GM23248 (cell line): Measurements from ENCODE around the gene TRIM13. TPM values are rescaled to one million over a fixed set of nuclear protein-coding genes. Genes with fewer than 3 reads are reported as not detected.

ENCODE experiments used
- DNase-seq: peaks from one replicate; pipeline ENCODE4 v3.0.0-alpha.2; 2015
- H2AFZ ChIP-seq: fragments of 200-600 bp; sonication (generic); 2 replicates; pipeline ENCODE4 v1.6.1; 2016; ENCODE audit warnings: antibody characterized with exemption
- H3F3A ChIP-seq: fragments of 200-600 bp; sonication (generic); 2 replicates; pipeline ENCODE4 v1.6.1; 2016; ENCODE audit warnings: mild to moderate bottlenecking, antibody characterized with exemption, mixed run types; ENCODE audit not compliant: insufficient read depth
- H3K27ac ChIP-seq: fragments of 200-600 bp; sonication (generic); 2 replicates; pipeline ENCODE4 v1.5.1; 2016; ENCODE audit warnings: mild to moderate bottlenecking
- H3K27me3 ChIP-seq: fragments of 200-600 bp; sonication (generic); replicated peaks from 2 replicates; pipeline ENCODE4 v1.6.1; 2016; ENCODE audit warnings: mild to moderate bottlenecking; ENCODE audit not compliant: insufficient read depth
- H3K36me3 ChIP-seq: fragments of 200-600 bp; sonication (generic); 2 replicates; pipeline ENCODE4 v1.6.1; 2016; ENCODE audit warnings: low read depth, mild to moderate bottlenecking
- H3K4me1 ChIP-seq: fragments of 200-600 bp; sonication (generic); 2 replicates; pipeline ENCODE4 v1.6.1; 2016; ENCODE audit warnings: mild to moderate bottlenecking; ENCODE audit not compliant: insufficient read depth
- H3K4me2 ChIP-seq: fragments of 200-600 bp; sonication (generic); one replicate; pipeline ENCODE4 v1.6.1; 2016; ENCODE audit warnings: mild to moderate bottlenecking; ENCODE audit not compliant: unreplicated experiment
- H3K4me3 ChIP-seq: fragments of 200-600 bp; sonication (generic); 2 replicates; pipeline ENCODE4 v1.5.1; 2016; ENCODE audit warnings: mild to moderate bottlenecking
- H3K79me2 ChIP-seq: fragments of 200-600 bp; sonication (generic); 2 replicates; pipeline ENCODE4 v1.6.1; 2016; ENCODE audit warnings: mild to moderate bottlenecking; ENCODE audit not compliant: insufficient read depth
- H3K9ac ChIP-seq: fragments of 200-600 bp; sonication (generic); 2 replicates; pipeline ENCODE4 v1.6.1; 2016; ENCODE audit warnings: mild to moderate bottlenecking
- H3K9me2 ChIP-seq: fragments of 200-600 bp; sonication (generic); 2 replicates; pipeline ENCODE4 v1.6.1; 2016; ENCODE audit warnings: mixed run types, mild to moderate bottlenecking, moderate library complexity; ENCODE audit not compliant: insufficient read depth
- H3K9me3 ChIP-seq: fragments of 200-600 bp; sonication (generic); one replicate; pipeline ENCODE4 v1.6.1; 2017; ENCODE audit warnings: low read depth
- H4K20me1 ChIP-seq: fragments of 200-600 bp; sonication (generic); 2 replicates; pipeline ENCODE4 v1.6.0; 2016; ENCODE audit not compliant: insufficient read depth
- EZH2 ChIP-seq: fragments of 200-600 bp; sonication (generic); IDR thresholded peaks from 2 replicates; pipeline ENCODE4 v1.6.1; 2018; ENCODE audit warnings: antibody characterized with exemption, mild to moderate bottlenecking; ENCODE audit not compliant: insufficient read depth, poor library complexity, severe bottlenecking
- EZH2phosphoT487 ChIP-seq: fragments of 200-600 bp; sonication (generic); IDR thresholded peaks from 2 replicates; pipeline ENCODE4 v1.6.1; 2018; ENCODE audit warnings: antibody characterized with exemption, moderate library complexity, mild to moderate bottlenecking, low read depth; ENCODE audit not compliant: insufficient read depth
- WGBS, 2 experiments: methylation state at CpG; one replicate each; pipeline ENCODE4 v1.1.6; 2015 to 2017; ENCODE audit warnings: low lambda C conversion rate in 2 of 2, low coverage in 1 of 2; ENCODE audit errors: missing lambda C conversion rate in 2 of 2; 5-methylcytosine and 5-hydroxymethylcytosine counted together
- in situ Hi-C: fragments of 300-500 bp; cut with MboI; formaldehyde crosslinking; loops from 2 replicates; pipeline ENCODE4 v1.15.0; 2020
- polyA plus RNA-seq: library from polyadenylated mRNA; unstranded; fragments of >200 nt; fragmentation: Nextera tagmentation; extraction: Ambion mirVana; gene quantifications from 2 replicates; pipeline ENCODE4 v1.2.1, GENCODE V29; 2016
- total RNA-seq: library from RNA; depleted of rRNA; stranded (reverse); fragments of >200 nt; shearing (Covaris generic); gene quantifications from 2 replicates; pipeline ENCODE4 v1.2.3, GENCODE V29; 2014

Gene TRIM13
- total and polyA plus RNA-seq, 2 experiments from 2014 or later: 20.2 to 24.0 TPM

- 76 to 78% methylated on average over 21 to 22 of the region's 22 CpGs for WGBS, 2 experiments
- peaks cover 41% of the 10 kb centered on the region for H3K36me3 ChIP-seq
- H4K20me1 ChIP-seq: no peaks in the 10 kb centered on the region
- H3K79me2 ChIP-seq: peaks cover 65% of the 10 kb centered on the region
- peak overlapping the region; percentile 91 for H3K4me2 ChIP-seq
- no peak overlapping the region for H2AFZ ChIP-seq
- H3K9me3 ChIP-seq: no peaks in the 10 kb centered on the region
- H3K4me1 ChIP-seq: peaks cover 26% of the 10 kb centered on the region
- no peak overlapping the region for H3K27ac ChIP-seq
- in situ Hi-C loops: loop anchor here (25.0 kb wide), 2 partner anchors 538 to 813 kb away; no protein-coding TSS in a partner anchor
- H3K27me3 ChIP-seq: no peaks in the 10 kb centered on the region
- peaks cover 19% of the 10 kb centered on the region for H3F3A ChIP-seq
- no peaks in the 10 kb centered on the region for H3K9me2 ChIP-seq
- peak overlapping the region; percentile 98 for H3K9ac ChIP-seq
- H3K4me3 ChIP-seq: peak overlapping the region; percentile 93
- TF ChIP-seq EZH2: no peak
- no peak for TF ChIP-seq EZH2phosphoT487
- no peak for DNase-seq
Measured at GRCh38 chr13:49998714-49999624, 2.1 kb downstream of the TRIM13 start.

GRCh38 chr13:50001287-50001686 is 4.4 kb downstream of the TRIM13 start:
- no peak for DNase-seq
- Histone ChIP-seq H3K4me3 (no peak overlapping the region), H3K9me2 (no peaks in the 10 kb centered on the region), H3K36me3 (peaks cover 43% of the 10 kb centered on the region), H3K4me1 (peaks cover 26% of the 10 kb centered on the region), H4K20me1 (no peaks in the 10 kb centered on the region), H3K9me3 (no peaks in the 10 kb centered on the region), H3F3A (peaks cover 22% of the 10 kb centered on the region), H3K27ac (no peak overlapping the region), H3K27me3 (no peaks in the 10 kb centered on the region), H3K9ac (no peak overlapping the region), H2AFZ (no peak overlapping the region), H3K79me2 (peaks cover 88% of the 10 kb centered on the region), H3K4me2 (peak overlapping the region; percentile 11)
- TF ChIP-seq EZH2phosphoT487: no peak
- TF ChIP-seq EZH2: no peak
- WGBS, 2 experiments: 92 to 93% methylated on average over 1 of the region's 1 CpG
- in situ Hi-C loops: no loop called here

- TF ChIP-seq EZH2phosphoT487: no peak
- TF ChIP-seq EZH2: no peak
- peaks cover 3% of the 10 kb centered on the region; the same call in 1 of the 2 replicates for H3K4me1 ChIP-seq
- in situ Hi-C loops: no loop called here
- H3K9me3 ChIP-seq: no peaks in the 10 kb centered on the region
- peak; percentile 36 for DNase-seq
- H3K4me3 ChIP-seq: no peak overlapping the region
- H3K27me3 ChIP-seq: no peaks in the 10 kb centered on the region
- no peak overlapping the region for H3K4me2 ChIP-seq
- H3K36me3 ChIP-seq: peaks cover 23% of the 10 kb centered on the region
- H3K9me2 ChIP-seq: no peaks in the 10 kb centered on the region
- H2AFZ ChIP-seq: no peak overlapping the region
- H3F3A ChIP-seq: peaks cover 10% of the 10 kb centered on the region
- WGBS, 2 experiments: 97 to 100% methylated on average over 7 of the region's 7 CpGs
- no peak overlapping the region for H3K27ac ChIP-seq
- H4K20me1 ChIP-seq: no peaks in the 10 kb centered on the region
- H3K79me2 ChIP-seq: peaks cover 99% of the 10 kb centered on the region
- H3K9ac ChIP-seq: no peak overlapping the region
Measured at GRCh38 chr13:50006426-50007135, 9.7 kb downstream of the TRIM13 start.

- in situ Hi-C loops: no loop called here
- no peaks in the 10 kb centered on the region for H4K20me1 ChIP-seq
Measured at GRCh38 chr13:50011461-50011860, 14.6 kb downstream of the TRIM13 start.

More at GRCh38 chr13:50011461-50011860, 14.6 kb downstream of the TRIM13 start:
- no peak for TF ChIP-seq EZH2phosphoT487
- TF ChIP-seq EZH2: no peak
- DNase-seq: no peak
- 98 to 100% methylated on average over 1 of the region's 1 CpG for WGBS, 2 experiments
- Histone ChIP-seq H3K36me3 (peaks cover 26% of the 10 kb centered on the region), H3K27ac (no peak overlapping the region), H3K9me3 (no peaks in the 10 kb centered on the region), H3F3A (peaks cover 34% of the 10 kb centered on the region), H3K4me2 (no peak overlapping the region), H3K79me2 (peaks cover 86% of the 10 kb centered on the region), H3K9ac (no peak overlapping the region), H3K4me1 (peaks cover 2% of the 10 kb centered on the region; the same call in 1 of the 2 replicates), H3K27me3 (no peaks in the 10 kb centered on the region), H3K9me2 (no peaks in the 10 kb centered on the region), H3K4me3 (no peak overlapping the region), H2AFZ (no peak overlapping the region)
